H9 (cell line): ENCODE data around the gene PRICKLE1. TPM values are rescaled to one million over a fixed set of nuclear protein-coding genes. Genes with fewer than 3 reads are reported as not detected.

ENCODE experiments used
- DNase-seq: peaks from one replicate; pipeline ENCODE4 v3.0.0-alpha.2; 2017
- H2AFZ ChIP-seq: one replicate; pipeline ENCODE4 v1.6.1; 2013; ENCODE audit warnings: mild to moderate bottlenecking, low read length, control low read depth, moderate library complexity
- H2AK5ac ChIP-seq: 2 replicates; pipeline ENCODE4 v1.6.1; 2013; ENCODE audit warnings: low read length, control low read depth, mixed read lengths; ENCODE audit not compliant: insufficient read length
- H2BK120ac ChIP-seq: one replicate; pipeline ENCODE4 v1.6.1; 2013; ENCODE audit warnings: low read depth, mild to moderate bottlenecking, low read length, control low read depth, inconsistent platforms; ENCODE audit not compliant: poor library complexity, severe bottlenecking
- H2BK12ac ChIP-seq: 2 replicates; pipeline ENCODE4 v1.6.1; 2013; ENCODE audit warnings: low read length, control low read depth, mixed read lengths, low read depth; ENCODE audit not compliant: insufficient read length
- H2BK15ac ChIP-seq: 2 replicates; pipeline ENCODE4 v1.6.1; 2013; ENCODE audit warnings: low read depth, low read length, control low read depth
- H2BK20ac ChIP-seq: one replicate; pipeline ENCODE4 v1.6.1; 2013; ENCODE audit warnings: low read depth, mild to moderate bottlenecking, low read length, control low read depth, inconsistent platforms; ENCODE audit not compliant: poor library complexity, severe bottlenecking
- H2BK5ac ChIP-seq: 2 replicates; pipeline ENCODE4 v1.6.1; 2013; ENCODE audit warnings: low read length, control low read depth, mixed read lengths; ENCODE audit not compliant: insufficient read length
- H3K14ac ChIP-seq: 2 replicates; pipeline ENCODE4 v1.6.1; 2013; ENCODE audit warnings: low read length, control low read depth; ENCODE audit not compliant: insufficient read depth
- H3K18ac ChIP-seq: 2 replicates; pipeline ENCODE4 v1.6.1; 2013; ENCODE audit warnings: low read depth, mild to moderate bottlenecking, mixed read lengths, low read length, control low read depth; ENCODE audit not compliant: insufficient read length
- H3K23ac ChIP-seq: 2 replicates; pipeline ENCODE4 v1.6.1; 2013; ENCODE audit warnings: low read length, control low read depth, mixed read lengths, low read depth; ENCODE audit not compliant: insufficient read length
- H3K23me2 ChIP-seq: 2 replicates; pipeline ENCODE4 v1.6.1; 2013; ENCODE audit warnings: low read depth, mild to moderate bottlenecking, mixed read lengths, low read length, control low read depth; ENCODE audit not compliant: insufficient read length, poor library complexity, severe bottlenecking
- H3K27ac ChIP-seq: 2 replicates; pipeline ENCODE4 v1.5.1; 2013; ENCODE audit warnings: low read length, control low read depth, mixed read lengths, low read depth; ENCODE audit not compliant: insufficient read length
- H3K27me3 ChIP-seq: 2 replicates; pipeline ENCODE4 v1.6.1; 2013; ENCODE audit warnings: low read length, control low read depth, inconsistent platforms; ENCODE audit not compliant: insufficient read depth
- H3K4ac ChIP-seq: 2 replicates; pipeline ENCODE4 v1.6.1; 2013; ENCODE audit warnings: low read depth, mild to moderate bottlenecking, control low read depth, inconsistent platforms, low read length, moderate library complexity
- H3K4me1 ChIP-seq: 2 replicates; pipeline ENCODE4 v1.6.1; 2013; ENCODE audit warnings: low read length, control low read depth, inconsistent platforms; ENCODE audit not compliant: insufficient read depth
- H3K4me2 ChIP-seq: 2 replicates; pipeline ENCODE4 v1.6.1; 2013; ENCODE audit warnings: low read length, control low read depth, mixed read lengths; ENCODE audit not compliant: insufficient read length, insufficient read depth
- H3K56ac ChIP-seq: 2 replicates; pipeline ENCODE4 v1.6.1; 2013; ENCODE audit warnings: low read depth, mild to moderate bottlenecking, mixed read lengths, low read length, control low read depth; ENCODE audit not compliant: insufficient read length
- H3K79me1 ChIP-seq: 2 replicates; pipeline ENCODE4 v1.6.1; 2013; ENCODE audit warnings: low read depth, mild to moderate bottlenecking, moderate library complexity, low read length, control low read depth, inconsistent platforms; ENCODE audit not compliant: insufficient read depth, poor library complexity, severe bottlenecking
- H3K79me2 ChIP-seq: 2 replicates; pipeline ENCODE4 v1.6.1; 2013; ENCODE audit warnings: low read length, control low read depth, inconsistent platforms; ENCODE audit not compliant: insufficient read depth
- H3K9ac ChIP-seq: 2 replicates; pipeline ENCODE4 v1.6.1; 2013; ENCODE audit warnings: low read length, control low read depth, mixed read lengths; ENCODE audit not compliant: insufficient read length; ENCODE audit errors: extremely low read depth
- H3K9me3 ChIP-seq: one replicate; pipeline ENCODE4 v1.6.1; 2013; ENCODE audit warnings: low read depth, low read length, inconsistent platforms; ENCODE audit not compliant: control insufficient read depth
- H3T11ph ChIP-seq: one replicate; pipeline ENCODE4 v1.6.1; 2013; ENCODE audit warnings: mild to moderate bottlenecking, low read length, control low read depth, inconsistent platforms
- H4K20me1 ChIP-seq: one replicate; pipeline ENCODE4 v1.6.1; 2013; ENCODE audit not compliant: control insufficient read depth, insufficient read length, insufficient read depth
- H4K5ac ChIP-seq: 2 replicates; pipeline ENCODE4 v1.6.1; 2013; ENCODE audit warnings: low read depth, mild to moderate bottlenecking, mixed read lengths, low read length, control low read depth; ENCODE audit not compliant: insufficient read length
- H4K8ac ChIP-seq: replicated peaks from 2 replicates; pipeline ENCODE4 v1.6.1; 2013; ENCODE audit warnings: low read length, control low read depth, mixed read lengths, low read depth; ENCODE audit not compliant: insufficient read length
- H4K91ac ChIP-seq: 2 replicates; pipeline ENCODE4 v1.6.1; 2013; ENCODE audit warnings: low read depth, mild to moderate bottlenecking, moderate library complexity, mixed read lengths, low read length, control low read depth; ENCODE audit not compliant: insufficient read length
- H3K27ac Mint-ChIP-seq, 3 experiments: 2 replicates in 2 of 3; 3 replicates in 1 of 3; pipeline ENCODE4 v1.8.0; 2020 to 2021; ENCODE audit warnings: mixed read lengths in 3 of 3, mild to moderate bottlenecking in 1 of 3, moderate library complexity in 1 of 3
- H3K27me3 Mint-ChIP-seq: 2 replicates; pipeline ENCODE4 v1.8.0; 2021; ENCODE audit warnings: low read depth, mild to moderate bottlenecking, moderate library complexity, mixed read lengths
- H3K36me3 Mint-ChIP-seq, 3 experiments: 2 replicates in 2 of 3; 3 replicates in 1 of 3; pipeline ENCODE4 v1.8.0; 2020 to 2021; ENCODE audit warnings: low read depth in 3 of 3, mixed read lengths in 3 of 3; ENCODE audit not compliant: insufficient read depth in 1 of 3
- H3K4me1 Mint-ChIP-seq, 2 experiments: 2 replicates each; pipeline ENCODE4 v1.8.0; 2020; ENCODE audit warnings: mixed read lengths in 2 of 2
- H3K4me3 Mint-ChIP-seq, 2 experiments: 2 replicates in 1 of 2; 3 replicates in 1 of 2; pipeline ENCODE4 v1.8.0; 2020 to 2021; ENCODE audit warnings: mild to moderate bottlenecking in 2 of 2, mixed read lengths in 2 of 2, moderate library complexity in 1 of 2
- H3K9me3 Mint-ChIP-seq, 2 experiments: 2 replicates in 1 of 2; 3 replicates in 1 of 2; pipeline ENCODE4 v1.8.0; 2020; ENCODE audit warnings: mild to moderate bottlenecking in 2 of 2, mixed read lengths in 2 of 2, moderate library complexity in 1 of 2
- WGBS: extraction: QIAGEN DNeasy Blood & Tissue Kit; methylation state at CpG from one replicate; pipeline ENCODE4 v1.1.7; 2013; ENCODE audit warnings: missing lambda C conversion rate, low lambda C conversion rate, mixed read lengths; ENCODE audit not compliant: insufficient read length; ENCODE audit errors: extremely low coverage; 5-methylcytosine and 5-hydroxymethylcytosine counted together
- total RNA-seq: library from RNA; stranded (reverse); gene quantifications from 2 replicates; pipeline ENCODE4 v1.2.1, GENCODE V29; 2021
- TF ChIP-seq, protein P1 (sequence below): fragments of 200-600 bp; sonication (generic); conservative IDR thresholded peaks from 3 replicates; pipeline ENCODE4 v1.8.0; 2021; ENCODE audit warnings: antibody characterized with exemption, mild to moderate bottlenecking

PRICKLE1 gene
- total RNA-seq, 1 experiment from 2014 or later = 20.5 TPM

DNA sequence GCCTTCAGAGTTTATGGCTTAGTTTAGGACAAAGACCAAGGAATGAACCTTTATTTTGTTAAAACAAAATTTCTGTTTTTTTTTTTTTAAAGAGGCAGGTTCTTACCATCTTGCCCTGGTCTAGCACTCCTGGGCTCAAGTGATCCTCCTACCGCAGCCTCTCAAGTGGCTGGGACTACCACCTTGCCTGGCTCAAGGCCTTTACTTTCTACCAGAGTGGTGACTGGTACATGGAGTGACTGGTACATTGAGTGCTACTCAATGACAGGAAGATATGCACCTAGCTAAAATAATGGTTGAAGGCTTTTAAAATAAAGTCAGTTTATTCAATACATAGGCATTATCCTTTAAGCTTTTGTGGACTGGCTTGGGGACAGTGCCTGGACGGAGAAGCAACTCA lies 32.6 kb downstream of the PRICKLE1 start:
- H3K23me2 ChIP-seq = no peaks in the 10 kb centered on the region
- no peak overlapping the region for H2AK5ac ChIP-seq
- no peaks in the 10 kb centered on the region for H3K9me3 Mint-ChIP-seq
- H4K8ac ChIP-seq = no peak overlapping the region
- no peaks in the 10 kb centered on the region for H3K79me1 ChIP-seq
- H3K27me3 Mint-ChIP-seq = peaks cover 83% of the 10 kb centered on the region
- no peak overlapping the region for H3K4me3 Mint-ChIP-seq
- H2BK12ac ChIP-seq = no peak overlapping the region
- H4K5ac ChIP-seq = no peak overlapping the region
- no peak overlapping the region for H3K18ac ChIP-seq
- H4K20me1 ChIP-seq = no peaks in the 10 kb centered on the region
- no peak overlapping the region for H2BK20ac ChIP-seq
- peaks cover 8 to 14% of the 10 kb centered on the region in 2 experiments for H3K4me1 Mint-ChIP-seq
- H3K4me2 ChIP-seq = no peak overlapping the region
- H3K27me3 ChIP-seq = peaks cover 18% of the 10 kb centered on the region; the same call in 1 of the 2 replicates
- no peaks in the 10 kb centered on the region for H3K79me2 ChIP-seq
- H3K9ac ChIP-seq = no peak overlapping the region
- H3K4ac ChIP-seq = no peak overlapping the region
- H3K36me3 Mint-ChIP-seq = no peaks in the 10 kb centered on the region; a peak in 1 of 7 replicates
- peaks cover 4% of the 10 kb centered on the region; the same call in 1 of the 2 replicates for H3K4me1 ChIP-seq
- no peak overlapping the region for H2BK15ac ChIP-seq
- TF ChIP-seq, protein P1, sequence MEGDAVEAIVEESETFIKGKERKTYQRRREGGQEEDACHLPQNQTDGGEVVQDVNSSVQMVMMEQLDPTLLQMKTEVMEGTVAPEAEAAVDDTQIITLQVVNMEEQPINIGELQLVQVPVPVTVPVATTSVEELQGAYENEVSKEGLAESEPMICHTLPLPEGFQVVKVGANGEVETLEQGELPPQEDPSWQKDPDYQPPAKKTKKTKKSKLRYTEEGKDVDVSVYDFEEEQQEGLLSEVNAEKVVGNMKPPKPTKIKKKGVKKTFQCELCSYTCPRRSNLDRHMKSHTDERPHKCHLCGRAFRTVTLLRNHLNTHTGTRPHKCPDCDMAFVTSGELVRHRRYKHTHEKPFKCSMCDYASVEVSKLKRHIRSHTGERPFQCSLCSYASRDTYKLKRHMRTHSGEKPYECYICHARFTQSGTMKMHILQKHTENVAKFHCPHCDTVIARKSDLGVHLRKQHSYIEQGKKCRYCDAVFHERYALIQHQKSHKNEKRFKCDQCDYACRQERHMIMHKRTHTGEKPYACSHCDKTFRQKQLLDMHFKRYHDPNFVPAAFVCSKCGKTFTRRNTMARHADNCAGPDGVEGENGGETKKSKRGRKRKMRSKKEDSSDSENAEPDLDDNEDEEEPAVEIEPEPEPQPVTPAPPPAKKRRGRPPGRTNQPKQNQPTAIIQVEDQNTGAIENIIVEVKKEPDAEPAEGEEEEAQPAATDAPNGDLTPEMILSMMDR = no peak
- DNase-seq = no peak
- H4K91ac ChIP-seq = no peak overlapping the region
- no peak overlapping the region for H3K27ac ChIP-seq
- no peak overlapping the region for H3K27ac Mint-ChIP-seq
- no peak overlapping the region for H2BK5ac ChIP-seq
- no CpG with 5 or more reads among the region's 2 CpGs for WGBS
- H2BK120ac ChIP-seq = no peak overlapping the region
- H2AFZ ChIP-seq = no peak overlapping the region
- H3K9me3 ChIP-seq = no peaks in the 10 kb centered on the region
- H3K23ac ChIP-seq = no peak overlapping the region
- no peak overlapping the region for H3K56ac ChIP-seq
- H3T11ph ChIP-seq = no peak overlapping the region
- no peak overlapping the region for H3K14ac ChIP-seq
